OCI-LY1 (cell line): ENCODE data around the gene TMEM229A.

Experiments
- CTCF ChIP-seq: fragments of 200-600 bp; sonication (generic), shearing (Covaris generic); IDR thresholded peaks from 2 replicates; pipeline ENCODE4 v1.5.1; 2017; ENCODE audit warnings: mild to moderate bottlenecking, antibody characterized with exemption, low read length, moderate library complexity, mixed read lengths
- EZH2 ChIP-seq: fragments of 200-600 bp; sonication (generic), shearing (Covaris generic); IDR thresholded peaks from 2 replicates; pipeline ENCODE4 v1.8.0; 2017; ENCODE audit warnings: borderline replicate concordance, mixed run types, mild to moderate bottlenecking, antibody characterized with exemption, low read length, moderate library complexity, mixed read lengths

GRCh38 chr7:124059375-124059774 lies 26.5 kb upstream of the TMEM229A start:
- TF ChIP-seq EZH2: no peak
- TF ChIP-seq CTCF: no peak
